Hippocampal formation (tissue), 2 donors: ENCODE data around the gene PITPNM3.
"Not testable (repeated sequence)": the region's sequence is repeated elsewhere in the genome, so short reads cannot be mapped to it uniquely, and the experiment has no call there.

Experiments
- DNase-seq, 2 donors: peaks; one replicate each; lab custom pipeline; 2025; lab: John Stamatoyannopoulos, UW

PITPNM3 gene

DNA sequence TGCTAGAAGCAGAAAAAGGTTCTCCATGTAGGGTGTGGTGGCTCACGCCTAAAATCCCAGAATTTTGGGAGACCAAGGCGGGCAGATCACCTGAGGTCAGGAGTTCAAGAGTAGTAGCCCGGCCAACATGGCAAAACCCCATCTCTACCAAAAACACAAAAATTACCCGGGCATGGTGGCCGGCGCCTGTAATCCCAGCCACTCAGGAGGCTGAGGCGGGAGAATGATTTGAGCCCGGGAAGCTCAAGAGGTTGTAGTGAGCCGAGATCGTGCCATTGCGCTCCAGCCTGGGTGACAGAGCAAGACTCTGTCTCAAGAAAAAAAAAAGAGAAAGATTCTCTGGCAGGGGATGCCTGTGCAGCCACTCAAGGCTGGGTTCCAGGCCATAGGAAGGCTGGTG lies 54.2 kb downstream of the PITPNM3 start:
- no peak for DNase-seq

DNA sequence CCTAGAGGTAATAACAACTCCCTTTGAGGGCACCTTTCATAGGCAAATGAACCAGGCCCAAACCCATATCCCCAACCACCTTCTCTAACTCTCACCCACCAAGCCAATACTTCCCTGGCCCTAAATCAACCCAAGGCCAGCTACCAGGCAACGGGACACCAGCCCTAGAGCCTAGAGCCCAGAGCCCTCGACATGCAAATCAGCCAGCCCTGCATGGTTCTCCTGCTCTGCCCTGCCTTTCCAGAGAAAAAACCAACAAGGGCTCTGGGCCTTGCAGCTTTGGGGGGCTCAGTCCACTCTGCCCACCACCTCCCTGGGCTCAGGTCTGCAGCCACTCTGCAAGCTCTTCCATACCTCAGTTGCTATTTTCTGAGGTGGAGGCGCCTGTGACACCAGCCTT lies 55.0 kb downstream of the PITPNM3 start:
- no peak for DNase-seq

DNA sequence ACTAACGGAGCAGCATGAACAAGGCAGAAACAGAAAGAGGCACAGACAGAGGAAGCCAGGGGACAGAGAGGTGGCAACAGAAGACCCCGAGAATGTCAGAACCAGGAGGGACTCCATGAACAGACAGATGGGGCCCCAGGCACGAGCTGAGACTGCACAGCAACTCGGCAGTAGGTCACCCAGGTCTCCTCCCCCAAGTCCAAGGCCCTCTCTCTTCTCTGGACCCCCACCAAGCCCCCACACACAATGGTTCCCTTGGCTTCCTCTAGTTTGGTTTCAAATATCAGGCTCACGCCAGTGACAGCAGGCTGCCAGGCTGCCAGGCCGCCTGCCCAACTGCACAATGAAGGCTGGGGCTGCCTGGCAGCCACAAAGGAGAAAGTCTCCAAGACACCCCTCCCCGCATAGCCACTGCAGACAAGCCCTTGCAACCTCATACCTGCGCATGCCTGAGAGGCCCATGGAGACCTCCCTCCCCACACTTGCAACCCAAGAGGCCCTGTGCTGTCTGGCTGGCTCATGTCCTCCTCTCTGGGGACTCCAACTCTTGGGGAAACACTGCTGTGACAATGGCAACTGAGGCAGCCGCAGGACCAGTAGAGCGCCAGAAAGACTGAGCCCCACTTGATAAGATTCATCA lies 57.3 kb downstream of the PITPNM3 start:
- DNase-seq = no peak

DNA sequence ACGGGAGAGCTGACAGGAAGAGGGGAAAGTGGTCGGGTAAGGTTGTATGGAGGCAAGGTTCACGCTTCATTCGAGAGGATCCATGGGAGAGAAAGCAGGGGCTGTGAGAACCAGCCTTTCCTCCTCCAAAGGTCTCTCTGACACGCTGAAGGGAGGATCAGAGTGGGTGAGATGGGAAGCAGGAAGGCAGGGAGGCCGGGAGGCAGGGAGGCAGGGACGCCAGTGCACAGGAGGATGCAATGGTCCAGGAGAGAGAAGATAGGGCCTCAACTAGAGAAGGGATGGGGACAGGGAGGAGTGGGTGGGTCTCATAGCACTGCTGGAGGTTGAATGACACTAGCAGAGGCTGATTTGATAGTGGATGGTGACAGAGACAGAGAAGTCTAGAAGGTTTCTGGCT lies 58.0 kb downstream of the PITPNM3 start:
- no peak for DNase-seq

DNA sequence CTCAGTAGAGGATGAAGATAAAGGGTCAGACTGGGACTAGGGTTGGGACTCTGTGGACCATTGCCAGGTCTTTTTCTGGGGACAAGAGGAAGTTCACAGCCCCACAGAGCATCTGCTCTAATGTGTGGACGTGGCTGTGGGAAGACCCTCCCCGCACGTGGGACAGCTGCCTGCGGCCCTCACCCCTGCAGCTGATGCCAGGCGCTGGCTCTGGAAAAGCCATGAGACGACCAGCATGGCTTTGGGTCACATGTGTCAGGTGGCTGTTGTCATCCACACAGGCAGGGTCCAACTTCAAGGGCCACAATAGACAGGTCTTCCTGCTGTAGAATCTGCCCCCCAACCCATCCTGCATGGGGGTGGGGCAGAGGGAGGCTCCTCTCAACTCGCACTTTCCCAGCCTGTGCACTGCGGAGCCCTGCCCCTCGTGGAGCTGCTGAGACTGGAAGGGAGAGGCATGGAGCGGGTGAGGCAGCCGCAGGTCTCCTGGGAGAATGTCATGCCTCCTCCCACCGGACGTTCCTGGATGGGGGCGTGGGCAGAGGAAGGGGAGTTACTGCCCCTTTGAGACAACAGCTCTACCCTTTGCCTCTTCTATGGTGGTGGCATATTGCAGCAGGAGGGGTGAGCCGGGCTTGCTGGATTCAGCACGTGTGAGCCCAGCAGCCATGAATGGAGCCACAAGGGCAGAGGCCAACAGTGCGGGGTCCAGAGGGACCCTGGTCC lies 58.7 kb downstream of the PITPNM3 start:
- DNase-seq = no peak

DNA sequence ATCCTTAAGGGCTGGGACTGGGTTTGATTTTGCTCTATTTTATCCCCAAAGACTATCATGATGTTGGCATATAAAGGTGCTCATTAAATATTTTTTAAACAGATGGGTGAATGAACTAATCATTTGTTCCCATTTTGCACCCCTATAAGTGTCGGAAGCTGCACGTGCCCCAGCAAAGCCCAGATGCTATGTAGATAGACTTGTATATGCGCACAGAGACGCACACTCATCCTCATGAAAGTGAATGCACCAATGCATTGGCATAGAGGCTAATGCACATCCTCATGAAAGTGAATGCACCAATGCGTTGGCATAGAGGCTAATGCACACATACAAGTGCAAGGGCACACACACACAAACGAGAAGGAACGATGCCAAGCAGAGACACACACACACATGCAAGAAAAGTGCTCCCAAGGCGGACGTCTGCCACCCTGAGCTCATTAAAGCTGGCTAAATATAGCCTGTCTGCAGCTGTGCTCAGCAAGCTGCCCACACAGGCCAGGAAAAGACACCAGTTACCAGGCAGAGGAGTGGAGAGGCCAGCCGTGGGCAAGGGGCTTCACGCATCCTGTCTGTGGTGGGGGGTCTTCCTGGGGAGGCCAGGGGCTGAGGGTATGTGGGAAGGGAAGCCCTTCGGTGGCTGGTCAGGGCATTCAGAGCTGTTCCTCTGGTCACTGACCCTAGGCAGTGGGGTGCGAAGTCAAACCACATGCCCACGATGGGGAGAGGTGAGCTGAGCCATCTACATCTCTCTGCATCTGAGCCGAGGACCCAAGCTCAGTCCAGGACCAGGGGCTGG lies 59.5 kb downstream of the PITPNM3 start:
- DNase-seq = no peak

DNA sequence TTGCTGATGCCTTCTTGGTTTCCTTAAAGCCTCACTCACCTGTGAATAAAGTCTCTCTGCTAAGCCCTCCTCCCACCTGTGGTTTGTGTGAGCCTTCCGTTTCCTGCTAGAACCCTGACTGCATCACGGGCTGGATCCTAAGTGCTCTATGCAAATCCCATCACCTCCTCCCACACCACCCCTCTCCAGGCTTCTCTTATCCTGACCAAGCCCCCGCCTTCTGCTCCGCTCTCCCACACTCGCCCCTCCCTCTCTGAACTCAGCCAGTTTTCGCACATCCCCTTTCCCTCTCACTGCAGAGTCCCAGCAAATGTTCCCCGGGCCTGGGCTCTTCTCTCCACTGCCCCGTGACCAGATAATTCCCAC lies 60.3 kb downstream of the PITPNM3 start:
- DNase-seq = no peak

DNA sequence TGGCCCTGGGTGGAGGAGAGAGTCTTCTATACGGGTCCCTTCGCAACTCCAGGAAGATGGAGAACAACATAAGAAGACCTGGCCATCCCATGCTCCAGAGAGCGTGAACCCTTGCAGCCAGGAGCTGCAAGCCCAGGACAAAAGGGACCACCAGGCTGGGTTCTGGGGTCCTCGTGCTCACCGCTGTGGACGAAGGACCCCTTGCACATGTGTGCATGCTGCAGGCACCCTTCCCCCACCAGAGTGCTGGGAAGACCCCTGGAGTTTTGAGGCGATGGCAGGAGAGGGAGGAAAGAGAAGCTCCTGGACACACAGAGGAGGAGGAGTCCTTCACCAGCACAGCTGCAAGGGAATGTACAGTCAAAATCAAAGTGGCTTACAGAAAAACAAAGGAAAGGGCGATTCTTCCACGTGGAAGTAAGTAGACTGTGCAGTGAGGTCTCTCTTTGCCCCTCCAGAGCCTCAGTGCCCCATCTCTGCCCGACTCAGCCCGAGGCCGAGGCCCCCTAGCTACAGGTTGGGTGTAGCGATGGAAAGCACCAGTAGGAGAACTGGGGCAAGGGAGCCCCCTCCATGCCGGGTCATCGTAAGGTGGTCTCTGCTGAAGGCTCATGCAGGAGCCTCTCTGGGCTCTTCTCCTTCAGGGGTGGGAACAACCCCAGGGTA lies 60.8 kb downstream of the PITPNM3 start:
- DNase-seq = no peak

DNA sequence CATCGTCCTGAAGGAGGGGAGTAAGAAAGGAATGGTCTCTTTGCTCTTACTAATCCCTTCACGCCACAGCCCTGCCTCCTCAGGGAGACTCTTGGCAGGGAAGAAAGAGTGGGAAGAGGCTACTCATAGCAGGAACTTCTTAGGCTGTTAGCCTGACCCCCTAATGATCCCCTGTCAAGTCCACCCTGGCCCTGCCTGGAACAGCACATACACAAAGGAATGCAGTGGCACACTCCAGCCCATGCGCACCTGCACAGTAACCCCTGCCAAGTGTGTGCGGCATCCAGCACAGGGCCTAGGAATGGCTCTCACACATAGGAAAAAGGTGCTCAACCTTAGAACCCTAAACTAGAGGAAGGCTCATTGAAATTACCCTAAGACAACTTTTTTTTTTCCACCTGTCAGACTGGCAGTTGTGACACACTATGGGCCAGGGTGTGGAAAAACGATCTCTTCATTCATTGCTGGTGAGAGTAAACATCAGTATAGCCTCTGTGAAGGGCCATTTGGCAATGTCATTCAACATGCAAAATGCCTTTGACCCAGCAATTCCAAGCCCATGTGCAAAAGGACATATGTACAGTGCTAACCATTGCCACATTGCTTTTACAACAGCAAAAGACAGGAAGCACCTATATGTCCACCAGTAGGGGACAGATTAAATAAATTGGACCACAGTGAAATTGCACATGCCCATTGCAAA lies 62.0 kb downstream of the PITPNM3 start:
- DNase-seq = no peak

DNA sequence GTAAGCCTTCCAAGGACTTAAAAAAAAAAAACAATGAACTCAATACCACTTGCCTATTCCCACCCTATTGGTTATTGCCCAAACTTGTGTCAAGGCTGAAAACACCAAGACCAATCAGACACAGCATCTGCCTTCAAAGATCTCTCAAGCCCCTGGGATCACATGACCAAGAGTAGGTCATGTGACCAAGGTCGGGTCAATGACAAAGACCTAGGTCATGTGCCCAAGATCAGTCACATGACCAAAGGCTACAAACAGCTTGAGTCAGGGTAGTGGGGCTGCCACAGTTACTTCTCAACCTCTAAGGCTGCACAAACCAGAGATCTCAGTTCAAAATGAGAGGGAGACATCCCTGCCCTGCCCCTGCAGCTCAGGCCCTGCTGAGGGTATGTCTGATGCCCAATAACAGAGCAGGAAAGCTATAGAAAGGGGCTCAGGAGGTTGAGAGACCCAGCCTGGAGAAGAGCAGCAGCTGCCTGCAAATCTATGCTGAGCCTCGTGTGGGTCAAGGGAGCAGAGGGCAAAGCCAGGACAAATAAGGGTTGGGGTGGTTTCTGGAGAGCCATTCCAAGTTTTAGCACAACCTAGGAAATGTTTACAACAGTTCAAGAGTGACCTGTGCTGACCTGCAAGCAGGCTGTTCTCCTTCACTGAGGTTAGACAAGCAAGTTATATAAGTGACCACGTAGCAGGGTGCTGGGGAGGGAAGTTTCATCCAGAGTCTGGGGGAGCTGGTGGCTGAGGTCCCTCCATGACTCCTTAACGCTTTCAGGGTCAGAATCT lies 63.3 kb downstream of the PITPNM3 start:
- no peak for DNase-seq

DNA sequence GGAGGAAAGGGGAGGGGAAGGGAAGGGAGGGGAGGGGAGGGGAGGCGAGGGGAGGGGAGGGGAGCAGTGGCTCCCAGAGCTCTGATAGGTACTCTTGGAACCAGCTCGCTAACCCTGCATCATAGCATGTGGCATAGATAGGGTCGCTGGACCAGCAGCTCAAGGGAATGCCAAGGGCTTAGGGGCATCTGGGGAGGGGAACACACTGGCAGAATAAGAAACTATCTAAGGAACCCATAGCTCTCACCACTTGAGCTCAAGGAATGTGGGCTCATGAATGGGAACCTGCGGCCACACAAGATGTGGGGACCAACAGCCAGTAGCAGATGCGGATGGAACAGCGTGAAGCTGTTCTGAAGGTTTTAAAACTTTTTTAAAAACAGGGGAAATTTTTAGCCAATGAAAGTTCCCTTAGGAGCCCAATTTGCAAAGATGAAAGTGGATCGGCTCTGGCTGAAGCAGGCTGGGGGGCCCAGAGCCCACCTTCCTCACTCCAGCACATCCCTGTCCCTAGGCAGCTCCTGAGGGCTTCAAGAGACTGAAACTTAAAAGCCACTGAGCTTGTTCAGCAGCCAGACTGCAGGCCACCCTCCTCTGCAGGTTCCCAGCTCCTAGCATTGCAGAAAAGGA lies 65.2 kb downstream of the PITPNM3 start:
- no peak for DNase-seq

DNA sequence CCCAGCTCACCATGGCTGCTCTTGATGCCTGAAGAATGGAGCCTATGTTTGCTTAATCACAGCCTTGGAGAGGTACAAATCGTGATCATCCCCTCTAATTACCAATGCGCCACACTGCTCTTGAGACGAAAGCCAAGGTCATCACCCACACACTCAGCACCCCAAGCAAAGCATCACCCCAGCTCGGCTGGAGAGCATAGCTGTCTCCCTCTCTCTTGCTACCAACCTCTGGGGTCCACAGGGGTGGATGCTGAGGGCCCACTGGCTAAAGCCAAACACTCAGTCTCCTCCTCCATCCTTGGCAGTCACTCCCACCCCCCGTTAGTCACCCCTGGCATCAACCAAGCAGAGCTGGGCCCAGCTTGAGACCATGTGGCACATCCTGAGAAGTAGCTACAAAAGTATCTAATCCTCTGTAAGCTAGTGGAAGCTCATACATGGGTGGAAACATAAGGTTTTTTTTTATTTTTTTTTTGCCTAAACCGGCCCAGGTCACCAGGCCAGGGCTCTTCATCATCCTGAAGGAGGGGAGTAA lies 67.3 kb downstream of the PITPNM3 start:
- DNase-seq = no peak

DNA sequence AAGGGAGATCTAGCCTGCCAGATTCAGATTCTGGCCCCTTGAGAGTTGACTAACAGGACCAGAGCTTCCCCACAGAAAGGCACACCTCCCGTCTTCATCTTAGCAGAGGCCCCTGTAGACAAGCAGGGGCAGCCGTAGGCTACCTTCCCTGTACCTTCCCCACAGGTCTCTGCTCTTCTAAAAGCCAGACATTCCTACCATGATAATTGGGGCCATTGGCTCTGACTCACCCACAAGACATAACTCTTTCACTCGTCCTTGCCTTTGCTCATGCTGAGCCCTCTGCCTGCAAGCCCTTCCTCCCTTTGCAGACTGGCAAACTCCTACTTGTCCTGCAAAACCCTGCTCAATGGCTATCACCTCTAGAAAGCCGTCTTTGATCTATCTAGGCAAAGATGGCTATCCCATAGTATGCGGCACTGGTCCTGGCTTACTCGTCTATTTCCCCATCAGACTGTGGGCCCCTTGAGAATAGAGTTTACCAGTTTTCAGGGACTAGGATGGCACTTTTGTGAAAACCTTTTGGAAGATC lies 68.3 kb downstream of the PITPNM3 start:
- DNase-seq = no peak

DNA sequence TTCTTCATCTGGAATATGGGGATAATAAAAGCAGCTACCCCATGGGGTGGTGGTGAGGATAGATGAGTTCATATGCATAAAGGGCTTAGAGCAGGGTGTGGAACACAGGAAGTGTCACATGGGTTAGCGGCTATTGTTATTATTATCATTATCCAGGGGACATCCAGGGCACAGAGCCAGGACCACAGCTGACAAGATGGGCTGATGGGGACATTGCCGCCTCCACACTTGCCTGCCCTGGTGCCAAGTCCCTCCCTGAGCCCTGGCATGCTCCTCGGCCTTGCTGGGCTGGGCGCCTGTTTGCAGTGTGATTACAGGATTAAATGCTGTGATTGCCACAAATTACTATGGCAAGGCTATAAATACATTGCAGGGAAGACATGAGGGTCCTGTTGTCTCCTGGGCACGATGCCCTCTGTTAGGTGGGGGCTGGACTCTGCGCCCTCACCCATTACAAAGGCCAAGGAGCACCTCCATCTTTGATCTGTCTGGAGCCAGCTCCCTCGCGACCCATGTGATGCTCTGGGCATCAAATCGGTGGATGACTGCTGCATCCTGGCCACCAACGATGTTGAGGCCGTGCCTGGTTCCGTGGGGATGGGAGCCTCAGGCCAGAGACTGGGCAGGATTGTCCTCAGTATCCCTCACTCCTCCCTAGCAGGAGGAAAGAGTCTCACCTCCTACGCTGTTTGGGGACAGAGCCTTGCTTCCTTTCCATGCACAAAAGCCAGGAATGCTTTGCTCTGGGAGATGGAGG lies 68.9 kb downstream of the PITPNM3 start:
- DNase-seq = no peak

DNA sequence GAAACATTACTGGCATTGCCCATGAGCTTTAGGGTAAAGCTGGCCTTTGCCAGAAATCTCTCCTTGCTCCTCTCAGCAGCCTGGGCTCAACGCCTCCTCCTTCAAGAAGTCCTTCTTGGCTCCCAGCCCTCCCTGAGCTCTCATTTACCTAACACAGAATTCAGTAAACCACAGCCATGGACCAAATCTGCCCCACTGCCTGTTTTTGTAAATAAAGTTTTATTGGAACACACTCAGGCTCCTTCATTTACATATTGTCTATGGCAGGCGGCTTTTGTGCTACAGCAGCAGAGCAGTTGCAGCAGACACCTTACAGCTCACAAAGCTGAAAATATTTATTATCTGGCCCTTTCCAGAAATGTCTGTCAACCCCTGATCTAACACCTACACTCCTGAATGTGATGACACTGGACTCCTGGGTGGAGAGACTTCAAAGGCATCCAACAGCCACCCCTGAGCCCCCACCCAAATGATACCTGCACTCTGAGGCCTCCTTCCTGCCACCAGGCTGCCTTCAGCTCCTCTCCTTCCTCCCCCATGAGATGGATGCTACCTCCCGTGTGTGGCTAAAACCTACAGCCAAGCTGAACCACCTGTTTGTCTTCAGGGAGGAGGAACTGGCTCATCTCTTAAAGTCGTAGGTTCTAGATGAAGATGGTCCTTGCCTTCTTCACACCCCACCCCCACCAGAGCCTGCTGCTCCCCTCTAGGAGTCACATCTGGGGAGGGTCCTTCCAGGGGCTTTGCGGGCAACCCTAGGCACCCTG lies 70.5 kb downstream of the PITPNM3 start:
- DNase-seq = no peak

DNA sequence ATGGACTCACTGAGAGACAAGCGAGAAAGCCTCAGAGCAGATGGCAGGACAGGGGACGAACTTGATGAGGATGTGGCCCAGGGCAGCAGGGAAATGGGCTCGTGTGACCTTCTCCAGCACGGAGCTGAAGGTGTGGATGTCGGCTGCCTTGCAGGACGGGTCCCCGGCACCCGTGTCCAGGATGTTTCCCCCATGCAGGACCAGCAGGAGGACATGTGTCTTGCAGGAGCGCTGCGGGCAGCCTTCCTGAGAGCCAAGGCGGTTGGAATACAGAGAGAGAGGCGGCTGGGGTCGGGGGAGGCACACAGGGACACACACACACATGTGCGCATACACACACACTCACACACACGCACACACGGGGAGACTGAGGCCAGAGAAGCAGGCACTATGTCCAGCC lies 72.8 kb downstream of the PITPNM3 start:
- no peak for DNase-seq

DNA sequence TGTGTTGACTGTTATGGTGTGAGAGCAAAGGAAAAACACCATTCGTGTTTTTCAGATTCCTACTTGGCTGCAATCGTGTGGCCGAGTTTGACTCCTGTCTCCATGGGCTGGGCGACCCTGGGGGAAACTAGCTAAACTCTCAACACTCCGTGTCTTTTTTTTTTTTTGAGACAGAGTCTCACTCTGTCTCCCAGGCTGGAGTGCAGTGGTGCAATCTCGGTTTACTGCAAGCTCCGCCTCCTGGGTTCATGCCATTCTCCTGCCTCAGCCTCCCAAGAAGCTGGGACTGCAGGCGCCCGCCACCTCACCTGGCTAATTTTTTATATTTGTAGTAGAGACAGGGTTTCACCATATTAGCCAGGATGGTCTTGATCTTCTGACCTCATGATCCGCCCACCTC lies 73.6 kb downstream of the PITPNM3 start:
- not testable (repeated sequence) for DNase-seq

DNA sequence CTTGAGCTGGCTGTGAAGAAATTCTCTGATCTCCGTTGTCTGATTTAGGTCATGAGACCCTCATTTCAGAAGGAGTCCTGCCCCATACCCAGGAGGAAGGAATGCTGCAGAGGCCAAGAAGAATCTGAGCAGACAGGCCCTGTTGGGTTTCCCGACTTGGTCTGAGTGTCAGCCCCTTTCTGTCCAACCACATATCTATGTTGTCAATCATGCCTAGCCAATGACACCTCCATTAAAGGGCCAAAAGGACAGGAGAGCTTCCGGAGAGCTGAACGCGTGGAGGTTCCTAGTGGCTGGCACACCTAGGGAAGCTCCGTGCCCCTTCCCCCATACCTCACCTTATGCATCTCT lies 74.3 kb downstream of the PITPNM3 start:
- no peak for DNase-seq

DNA sequence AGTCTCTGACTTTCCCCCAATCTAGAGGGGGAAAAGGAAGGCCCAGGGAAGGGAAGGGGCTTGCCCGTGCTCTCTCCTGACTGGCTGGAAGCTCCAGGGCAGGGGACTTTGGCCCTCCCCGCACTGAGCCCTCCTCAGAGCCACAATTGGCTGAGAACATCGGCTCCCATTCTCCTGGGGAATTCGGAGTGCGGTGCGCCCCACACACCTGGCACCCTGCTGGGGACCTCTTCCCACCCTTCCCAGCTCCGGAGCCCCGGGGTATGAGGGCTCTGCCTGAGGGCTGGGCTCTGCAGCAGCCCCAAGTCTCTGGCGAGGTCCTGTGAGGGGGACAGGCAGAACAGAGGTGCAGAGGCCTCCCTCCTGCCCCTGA lies 76.1 kb downstream of the PITPNM3 start:
- no peak for DNase-seq
